G401 (cell line): ENCODE results near the gene AMPD3. TPM values are rescaled to one million over a fixed set of nuclear protein-coding genes. Genes with fewer than 3 reads are reported as not detected.

Experiments used
- DNase-seq: peaks from one replicate; pipeline ENCODE4 v3.0.0-alpha.2; 2015; ENCODE audit warnings: low spot score
- in situ Hi-C: cut with HindIII; loops from 2 replicates; pipeline ENCODE4 v1.10.0; 2016; ENCODE audit warnings: low sequenced_read_pairs, mixed read lengths
- total RNA-seq: library from RNA; depleted of rRNA; stranded (reverse); fragments of >200 nt; shearing (Covaris generic); gene quantifications from 2 replicates; pipeline ENCODE4 v1.2.3, GENCODE V29; 2014

Gene AMPD3
- total RNA-seq, 1 experiment from 2014 or later = 0.54 TPM

- in situ Hi-C loops = no loop called here
- DNase-seq = no peak
Measured at GRCh38 chr11:10498426-10499250, 43.6 kb downstream of the AMPD3 start.

- in situ Hi-C loops = no loop called here
- DNase-seq = no peak
Measured at GRCh38 chr11:10499452-10499851, 44.4 kb downstream of the AMPD3 start.

- in situ Hi-C loops = no loop called here
- DNase-seq = no peak
Measured at GRCh38 chr11:10499874-10500601, 45.0 kb downstream of the AMPD3 start.

- in situ Hi-C loops = no loop called here
- DNase-seq = no peak
Measured at GRCh38 chr11:10500757-10501684, 46.0 kb downstream of the AMPD3 start.

- DNase-seq = no peak
- in situ Hi-C loops = no loop called here
Measured at GRCh38 chr11:10502065-10502680, 47.1 kb downstream of the AMPD3 start.

- in situ Hi-C loops = no loop called here
- DNase-seq = no peak
Measured at GRCh38 chr11:10502770-10503169, 47.7 kb downstream of the AMPD3 start.

GRCh38 chr11:10503221-10503620 is 48.2 kb downstream of the AMPD3 start:
- no peak for DNase-seq
- in situ Hi-C loops = no loop called here

GRCh38 chr11:10503777-10504480 is 48.9 kb downstream of the AMPD3 start:
- in situ Hi-C loops = no loop called here
- no peak for DNase-seq

- in situ Hi-C loops = no loop called here
- no peak for DNase-seq
Measured at GRCh38 chr11:10504490-10504889, 49.4 kb downstream of the AMPD3 start.

GRCh38 chr11:10505278-10506007 is 50.4 kb downstream of the AMPD3 start:
- in situ Hi-C loops = no loop called here
- no peak for DNase-seq

GRCh38 chr11:10506008-10506370 is 50.9 kb downstream of the AMPD3 start:
- in situ Hi-C loops = no loop called here
- DNase-seq = no peak

GRCh38 chr11:10511181-10511621 is 56.1 kb downstream of the AMPD3 start:
- in situ Hi-C loops = no loop called here
- DNase-seq = no peak

GRCh38 chr11:10514202-10514601 is 59.1 kb downstream of the AMPD3 start:
- no peak for DNase-seq
- in situ Hi-C loops = no loop called here

- no peak for DNase-seq
- in situ Hi-C loops = no loop called here
Measured at GRCh38 chr11:10514709-10515108, 59.6 kb downstream of the AMPD3 start.

GRCh38 chr11:10515418-10515817 is 60.4 kb downstream of the AMPD3 start:
- no peak for DNase-seq
- in situ Hi-C loops = no loop called here

- in situ Hi-C loops = no loop called here
Measured at GRCh38 chr11:10518123-10518522, 63.1 kb downstream of the AMPD3 start.

GRCh38 chr11:10518891-10519290 is 63.8 kb downstream of the AMPD3 start:
- in situ Hi-C loops = no loop called here
- DNase-seq = no peak

More at GRCh38 chr11:10518123-10518522, 63.1 kb downstream of the AMPD3 start:
- DNase-seq = no peak

GRCh38 chr11:10519630-10520029 is 64.6 kb downstream of the AMPD3 start:
- no peak for DNase-seq
- in situ Hi-C loops = no loop called here
